ENCODE data around the gene CCDC14.
A peak's percentile ranks its signal among the peaks of the same experiment; 100 is the strongest.
"Not testable (repeated sequence)": the region's sequence is repeated elsewhere in the genome, so short reads cannot be mapped to it uniquely, and the experiment has no call there.

CCDC14 gene

DNA sequence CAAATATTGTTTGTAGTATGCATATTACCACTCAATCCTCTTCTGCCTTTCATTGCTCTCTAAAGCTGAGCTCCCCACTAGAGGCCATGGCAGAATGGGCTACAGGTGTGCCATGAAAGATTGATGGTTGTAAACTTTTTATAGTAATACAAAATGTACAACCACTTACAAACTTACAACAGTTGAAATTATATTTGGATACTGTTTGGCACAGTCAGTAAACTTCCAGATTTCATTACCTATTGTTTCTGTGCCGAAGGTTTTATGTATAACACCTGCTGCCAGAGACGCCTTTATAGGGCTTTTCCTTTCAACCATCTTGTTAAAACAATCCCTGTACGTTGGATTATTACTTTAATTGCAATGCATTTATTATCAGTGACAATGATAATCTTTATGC, 23.9 kb upstream of the CCDC14 start:
- DNase-seq (ENCODE audit: low spot score), result no peak
- TF ChIP-seq, protein P1, sequence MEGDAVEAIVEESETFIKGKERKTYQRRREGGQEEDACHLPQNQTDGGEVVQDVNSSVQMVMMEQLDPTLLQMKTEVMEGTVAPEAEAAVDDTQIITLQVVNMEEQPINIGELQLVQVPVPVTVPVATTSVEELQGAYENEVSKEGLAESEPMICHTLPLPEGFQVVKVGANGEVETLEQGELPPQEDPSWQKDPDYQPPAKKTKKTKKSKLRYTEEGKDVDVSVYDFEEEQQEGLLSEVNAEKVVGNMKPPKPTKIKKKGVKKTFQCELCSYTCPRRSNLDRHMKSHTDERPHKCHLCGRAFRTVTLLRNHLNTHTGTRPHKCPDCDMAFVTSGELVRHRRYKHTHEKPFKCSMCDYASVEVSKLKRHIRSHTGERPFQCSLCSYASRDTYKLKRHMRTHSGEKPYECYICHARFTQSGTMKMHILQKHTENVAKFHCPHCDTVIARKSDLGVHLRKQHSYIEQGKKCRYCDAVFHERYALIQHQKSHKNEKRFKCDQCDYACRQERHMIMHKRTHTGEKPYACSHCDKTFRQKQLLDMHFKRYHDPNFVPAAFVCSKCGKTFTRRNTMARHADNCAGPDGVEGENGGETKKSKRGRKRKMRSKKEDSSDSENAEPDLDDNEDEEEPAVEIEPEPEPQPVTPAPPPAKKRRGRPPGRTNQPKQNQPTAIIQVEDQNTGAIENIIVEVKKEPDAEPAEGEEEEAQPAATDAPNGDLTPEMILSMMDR (IDR thresholded peaks at IDR 0.05; ENCODE audit: extremely low read depth, missing control alignments), result no peak

DNA sequence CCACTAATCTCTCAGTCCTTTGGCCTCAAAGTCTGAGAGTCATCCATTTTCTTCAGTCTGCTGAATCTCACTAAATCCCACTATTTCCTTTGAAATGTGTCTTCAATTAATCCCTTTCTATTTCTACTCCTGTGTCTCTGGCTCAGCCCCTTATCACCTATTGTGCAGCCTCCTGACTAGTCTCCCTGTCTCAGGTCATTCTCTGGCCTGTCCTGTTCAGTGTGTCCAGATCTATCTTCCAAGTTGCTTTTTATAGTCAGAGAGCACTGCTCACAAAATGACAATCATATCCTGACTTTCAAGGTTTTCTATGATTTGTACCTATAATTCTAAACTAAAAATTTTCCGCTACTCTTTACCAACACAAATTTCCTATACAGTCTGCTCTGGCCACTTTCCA, 23.3 kb upstream of the CCDC14 start:
- TF ChIP-seq, protein P1 (IDR thresholded peaks at IDR 0.05; ENCODE audit: extremely low read depth, missing control alignments), result no peak
- no peak for DNase-seq (ENCODE audit: low spot score)

DNA sequence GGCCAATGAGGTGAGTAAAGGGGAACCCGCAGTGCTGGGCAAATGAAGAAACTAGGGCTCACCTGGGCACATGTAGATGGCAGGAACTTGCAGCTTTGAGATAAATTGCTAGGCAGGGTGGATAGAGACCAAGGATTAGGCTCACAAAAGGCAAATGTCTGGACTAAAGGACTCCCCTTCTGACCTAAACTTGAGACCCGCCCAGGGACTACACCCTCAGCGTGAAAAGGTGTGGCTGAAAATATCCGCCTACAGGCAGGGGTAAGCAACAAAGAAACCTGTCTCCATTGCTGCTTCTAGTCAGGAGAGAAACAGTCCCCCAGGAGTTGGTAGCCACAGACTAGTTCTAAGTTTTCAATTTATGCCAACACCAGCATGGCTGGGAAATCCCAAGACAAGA, 20.3 kb upstream of the CCDC14 start:
- DNase-seq (ENCODE audit: low spot score), result not testable (repeated sequence)

DNA sequence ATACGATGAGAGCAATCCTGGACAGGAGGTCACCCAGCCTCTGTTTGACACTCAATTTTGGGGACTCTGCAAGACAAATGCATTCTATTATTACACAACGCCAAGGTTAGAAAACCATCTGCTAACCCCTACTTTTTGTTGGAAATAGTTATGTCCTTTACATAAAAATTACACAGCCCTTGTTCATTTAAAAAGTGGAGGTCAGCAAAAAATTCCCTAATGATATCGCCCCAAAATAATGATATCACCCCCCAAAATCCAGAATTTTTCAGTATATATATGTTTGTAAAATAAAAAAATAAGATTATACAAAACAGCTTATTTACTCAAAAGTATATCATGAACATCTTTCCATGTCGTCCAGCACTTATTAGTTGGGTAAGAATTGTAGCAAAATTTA, 19.5 kb upstream of the CCDC14 start:
- TF ChIP-seq, protein P1 (IDR thresholded peaks at IDR 0.05; ENCODE audit: extremely low read depth, missing control alignments), result no peak
- DNase-seq (ENCODE audit: low spot score), result no peak

DNA sequence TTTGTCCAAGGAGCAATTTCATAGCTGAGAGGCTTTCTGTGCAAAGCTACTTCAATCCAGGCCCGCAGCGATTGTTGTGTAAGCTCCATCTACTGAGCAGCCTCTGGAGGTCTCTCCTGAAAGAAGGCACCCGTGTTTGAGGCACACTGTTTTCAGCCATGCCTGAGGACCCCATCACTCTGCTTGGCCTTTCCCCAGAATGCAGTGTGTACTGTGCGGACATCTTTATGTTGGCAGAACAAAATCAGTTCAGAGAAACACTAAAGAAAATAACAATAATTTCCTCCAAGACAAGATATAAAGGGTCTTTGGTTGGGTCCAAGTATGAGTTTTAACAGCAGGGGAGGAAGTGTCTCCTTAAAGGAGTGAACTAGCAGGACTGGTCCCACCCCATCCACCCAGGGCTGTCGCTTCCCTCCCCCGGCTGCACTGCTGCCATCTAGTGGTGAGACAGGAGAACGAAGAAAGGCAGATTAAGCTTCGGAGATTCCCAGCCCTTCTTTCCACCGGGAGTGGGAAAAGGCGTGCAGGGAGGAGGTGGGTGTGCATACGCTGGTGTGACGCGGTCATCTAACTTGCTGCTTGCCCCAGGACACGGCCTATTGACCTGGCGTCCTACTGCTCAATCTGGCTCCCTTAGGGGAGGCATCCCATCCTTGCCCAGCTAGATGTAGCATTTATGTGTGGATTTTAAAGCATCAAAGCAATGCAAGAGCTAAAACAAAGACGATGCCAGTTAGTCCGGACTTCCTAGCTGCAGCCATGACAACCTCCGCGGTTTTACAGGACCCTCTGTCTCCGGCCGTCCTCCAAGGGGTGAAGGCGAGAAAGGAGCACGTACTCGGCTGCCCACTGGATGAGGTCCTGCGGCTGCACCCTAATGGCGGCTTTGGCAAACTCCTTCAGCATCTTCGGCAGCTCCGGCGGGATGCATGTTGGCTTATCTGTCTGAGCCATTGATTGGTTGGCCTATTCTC, 18.8 kb upstream of the CCDC14 start:
- DNase-seq (ENCODE audit: low spot score), result peak; percentile 24
- TF ChIP-seq, protein P1 (IDR thresholded peaks at IDR 0.05; ENCODE audit: extremely low read depth, missing control alignments), result peak; percentile 51

DNA sequence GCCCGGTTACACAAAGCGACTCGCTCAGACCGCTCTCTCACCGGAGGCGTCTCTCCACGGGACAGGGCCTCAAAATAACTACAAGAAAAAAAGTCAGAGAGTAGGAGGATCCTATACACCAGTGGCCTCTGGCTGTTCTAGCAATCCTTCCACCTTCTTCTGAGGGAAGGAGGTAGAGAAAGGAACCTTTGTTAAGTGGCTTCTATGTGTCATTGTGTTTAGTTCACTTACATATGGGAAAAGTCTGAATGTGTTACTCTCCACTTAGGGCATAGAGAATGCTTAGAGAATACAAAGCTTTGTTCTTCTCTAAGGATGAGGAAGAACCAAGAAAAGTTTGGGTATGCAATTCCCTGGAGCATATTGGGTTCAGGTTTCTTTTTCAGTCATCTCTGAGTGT, 15.9 kb upstream of the CCDC14 start:
- not testable (repeated sequence) for DNase-seq (ENCODE audit: low spot score)

DNA sequence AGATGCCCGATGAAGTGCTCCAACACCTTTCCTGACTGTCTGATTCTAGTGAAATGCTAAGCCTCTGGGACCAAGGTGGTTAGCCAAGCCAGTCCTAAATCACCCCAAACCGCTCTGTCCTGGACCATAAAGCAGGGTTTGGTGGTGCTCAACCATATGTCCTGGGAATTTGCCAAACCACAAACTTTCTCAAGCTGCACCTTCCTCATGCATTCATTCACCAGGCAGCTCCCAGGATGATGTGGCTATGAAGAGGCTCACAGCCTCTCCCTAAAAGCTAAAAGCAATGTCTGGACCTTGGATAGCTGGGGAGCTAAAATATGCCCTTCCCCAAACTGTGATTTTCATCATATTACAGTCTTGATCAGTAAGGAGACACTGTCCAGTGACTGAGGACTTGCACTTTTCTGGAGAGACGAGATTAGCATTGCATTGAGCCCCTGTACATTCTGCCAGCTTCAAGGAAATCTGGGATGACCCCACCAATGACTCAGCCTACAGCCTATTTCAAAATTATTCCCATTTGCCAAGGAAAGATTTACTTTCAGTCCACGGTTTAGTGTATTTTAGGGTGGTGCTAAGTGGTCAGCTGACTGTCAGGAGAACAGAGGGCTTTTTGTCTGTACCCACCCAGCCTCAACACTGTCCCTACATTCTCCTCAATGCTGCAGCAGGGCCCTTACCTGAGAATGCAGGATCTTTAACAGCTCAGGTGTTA, 15.3 kb upstream of the CCDC14 start:
- not testable (repeated sequence) for DNase-seq (ENCODE audit: low spot score)

DNA sequence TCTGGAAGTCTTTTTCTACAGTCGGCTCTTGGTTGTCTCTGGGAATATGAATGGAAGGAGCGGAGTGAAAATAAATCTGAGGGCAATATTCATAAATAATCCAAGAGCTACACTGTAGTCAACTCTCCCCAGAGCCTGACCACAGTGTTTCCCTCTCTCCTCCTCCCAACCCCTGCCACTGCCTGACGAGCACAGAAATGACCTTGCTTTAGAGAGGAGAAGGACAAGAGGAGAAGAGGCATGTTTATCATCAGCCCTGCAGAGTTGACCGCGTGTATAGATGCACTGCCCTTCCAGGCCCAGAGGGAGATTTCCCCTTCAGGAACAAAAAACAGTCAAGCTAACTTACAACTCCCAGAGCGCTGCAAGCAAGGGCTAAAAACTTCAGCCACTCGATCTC, 14.0 kb upstream of the CCDC14 start:
- DNase-seq (ENCODE audit: low spot score), result not testable (repeated sequence)

DNA sequence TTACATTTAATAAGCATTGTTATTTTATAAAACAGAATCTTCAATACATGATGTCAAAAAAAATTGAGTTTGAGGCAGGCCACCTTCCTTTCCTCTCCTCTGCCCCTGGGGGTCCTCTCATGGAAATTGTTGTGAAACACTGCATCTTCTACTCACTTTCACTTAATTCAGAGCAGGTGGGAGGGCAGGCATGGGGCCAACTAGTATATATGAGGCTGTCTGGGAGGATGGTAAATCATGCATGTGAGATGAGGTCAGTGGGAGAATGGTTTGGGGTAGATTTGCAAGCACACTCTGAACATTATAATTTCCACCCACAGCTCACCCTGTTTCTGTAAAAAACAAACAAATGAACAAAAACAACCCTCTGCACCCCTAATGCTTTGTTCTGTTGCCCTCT, 10.4 kb upstream of the CCDC14 start:
- DNase-seq (ENCODE audit: low spot score), result no peak

DNA sequence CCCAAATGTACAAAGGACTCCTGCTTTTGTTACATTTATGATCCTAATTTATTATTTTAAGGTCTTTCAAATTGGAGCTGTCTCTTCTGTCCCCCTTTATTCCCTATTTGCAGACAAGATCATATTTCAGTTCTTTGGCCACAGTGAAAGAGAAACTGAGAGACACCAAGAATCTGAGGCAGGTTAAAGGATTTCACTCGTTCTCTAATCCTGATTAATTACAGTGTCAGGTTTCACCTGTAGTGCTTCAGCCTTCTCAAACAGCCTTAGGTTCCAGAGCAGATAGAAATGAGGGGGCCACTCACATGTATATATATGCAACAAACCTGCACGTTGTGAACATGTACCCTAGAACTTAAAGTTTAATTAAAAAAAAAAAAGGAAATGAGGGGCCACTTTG, 6.2 kb upstream of the CCDC14 start:
- not testable (repeated sequence) for DNase-seq (ENCODE audit: low spot score)

More for the DNA sequence above, 10.4 kb upstream of the CCDC14 start:
- TF ChIP-seq, protein P1 (IDR thresholded peaks at IDR 0.05; ENCODE audit: extremely low read depth, missing control alignments), result no peak

DNA sequence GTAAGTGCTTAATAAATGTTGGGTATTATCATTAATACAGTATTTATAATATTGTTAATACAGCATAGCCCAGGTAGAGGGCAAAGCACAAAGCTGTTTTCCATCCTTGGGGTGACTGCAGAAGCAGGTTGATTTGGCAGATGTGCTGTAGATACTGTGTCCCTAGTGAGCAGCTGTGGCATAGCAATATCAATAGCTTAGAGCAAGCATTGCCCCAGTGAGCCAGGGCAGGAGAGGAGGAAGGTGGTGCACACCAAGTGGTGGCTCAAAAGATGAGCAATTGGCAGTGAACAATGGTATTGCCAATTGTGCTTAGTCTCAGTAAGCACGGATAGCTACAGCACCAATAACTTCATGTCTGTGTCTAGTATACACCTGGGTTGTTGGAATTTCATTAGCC, 5.8 kb upstream of the CCDC14 start:
- not testable (repeated sequence) for DNase-seq (ENCODE audit: low spot score)

DNA sequence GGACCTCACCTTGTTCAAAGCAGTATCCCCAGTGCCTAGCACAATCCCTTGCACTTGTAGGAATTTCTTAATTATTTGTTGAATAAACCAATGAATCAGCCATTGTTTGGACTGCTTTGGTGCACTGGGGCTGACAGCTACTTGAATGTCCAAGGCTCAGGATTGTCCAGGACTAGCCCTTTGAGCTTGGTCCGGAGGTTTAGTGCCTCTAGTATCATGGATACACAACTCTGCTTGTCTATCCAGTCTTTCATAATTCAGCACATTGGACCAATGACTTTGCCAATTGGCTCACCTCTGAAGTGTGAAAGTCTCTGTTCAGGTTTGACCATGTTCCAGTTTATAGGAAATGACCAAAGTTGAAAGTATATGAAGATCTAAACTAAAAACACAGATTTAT, 3.8 kb upstream of the CCDC14 start:
- not testable (repeated sequence) for DNase-seq (ENCODE audit: low spot score)

Data from GM20000 (cell line).